HG02678 (cell line): ENCODE measurements around the gene LYSMD3.

Experiments
- ATAC-seq: cut with Tn5 transposase; IDR thresholded peaks from one replicate; pipeline ENCODE4 v1.9.1; 2021; ENCODE audit warnings: mild to moderate bottlenecking, moderate library complexity; ENCODE audit not compliant: unreplicated experiment

Gene LYSMD3

GRCh38 chr5:90548069-90548593 lies 18.7 kb upstream of the LYSMD3 start:
- ATAC-seq = no peak

DNA sequence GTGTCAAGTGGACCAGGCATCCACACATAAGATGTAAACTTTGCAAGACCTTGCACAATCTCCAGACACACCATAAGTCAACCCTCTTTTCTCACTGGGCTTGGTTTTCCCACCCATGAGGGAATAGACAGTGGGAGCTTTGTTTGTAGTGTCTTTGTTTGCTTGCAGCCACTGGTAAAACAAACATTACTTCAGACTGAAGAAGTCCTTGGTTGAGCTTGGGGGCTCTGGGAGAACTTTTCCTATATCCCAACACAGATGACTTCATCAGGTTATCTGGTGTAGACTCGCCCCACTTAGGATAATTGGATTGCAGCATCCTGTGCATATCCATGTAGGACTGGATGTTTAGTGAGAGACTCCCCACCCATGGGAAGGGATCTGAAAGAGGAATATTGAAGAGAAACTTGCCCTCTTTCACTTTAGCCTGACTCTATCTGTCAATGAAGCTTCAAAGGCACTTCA lies 17.7 kb upstream of the LYSMD3 start:
- no peak for ATAC-seq

- ATAC-seq = no peak
These were observed 16.9 kb upstream of the LYSMD3 start for GRCh38 chr5:90546216-90546837.

DNA sequence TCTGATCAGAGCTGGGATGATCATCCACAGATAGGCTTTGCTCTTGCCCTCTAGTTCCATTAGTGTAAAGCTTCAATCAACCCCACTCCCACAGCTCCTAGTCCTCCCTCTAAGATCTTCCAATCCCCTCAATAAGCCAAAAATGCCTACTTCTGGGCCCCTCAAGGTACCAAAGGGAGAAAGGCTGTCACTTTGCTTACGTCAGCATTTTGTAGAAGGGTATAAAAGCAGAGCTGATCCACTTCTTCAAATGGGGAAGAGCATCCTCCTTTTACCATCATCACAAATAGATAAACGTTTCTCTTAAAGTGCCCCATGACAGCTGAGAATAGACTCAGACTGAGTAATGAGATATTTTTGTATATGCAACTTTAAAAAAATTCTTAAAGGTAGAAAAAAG lies 16.1 kb upstream of the LYSMD3 start:
- ATAC-seq = no peak

DNA sequence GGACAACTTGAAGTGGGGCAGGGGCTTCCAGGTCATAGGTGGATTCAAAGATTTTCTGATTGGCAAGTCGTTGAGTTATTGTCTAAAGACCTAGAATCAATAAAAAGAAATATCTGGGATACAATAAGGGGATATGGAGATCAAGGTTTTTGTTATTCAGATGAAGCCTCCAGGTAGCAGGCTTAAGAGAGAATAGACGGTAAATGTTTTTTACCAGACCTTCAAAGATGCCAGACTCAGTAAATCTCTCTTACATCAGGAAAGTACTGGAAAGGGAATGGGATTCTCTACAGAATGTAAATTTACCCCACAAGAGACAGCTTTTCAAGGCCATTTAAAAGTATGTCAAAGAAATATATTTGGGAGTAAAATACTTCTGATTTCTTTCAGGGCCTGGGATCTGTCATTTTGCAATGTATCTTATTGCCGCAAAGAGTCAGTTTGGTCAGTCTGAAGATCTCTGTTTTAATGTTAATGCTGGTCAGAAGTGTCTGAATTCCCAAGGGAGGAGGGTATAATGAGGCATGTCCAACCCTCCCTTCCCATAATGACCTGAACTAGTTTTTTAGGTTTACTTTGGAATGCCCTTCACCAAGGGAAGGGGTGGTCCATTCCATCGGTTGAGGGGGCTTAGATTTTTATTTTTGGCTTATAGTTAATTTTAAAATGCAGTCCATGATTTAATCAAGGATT lies 13.6 kb upstream of the LYSMD3 start:
- ATAC-seq = no peak

DNA sequence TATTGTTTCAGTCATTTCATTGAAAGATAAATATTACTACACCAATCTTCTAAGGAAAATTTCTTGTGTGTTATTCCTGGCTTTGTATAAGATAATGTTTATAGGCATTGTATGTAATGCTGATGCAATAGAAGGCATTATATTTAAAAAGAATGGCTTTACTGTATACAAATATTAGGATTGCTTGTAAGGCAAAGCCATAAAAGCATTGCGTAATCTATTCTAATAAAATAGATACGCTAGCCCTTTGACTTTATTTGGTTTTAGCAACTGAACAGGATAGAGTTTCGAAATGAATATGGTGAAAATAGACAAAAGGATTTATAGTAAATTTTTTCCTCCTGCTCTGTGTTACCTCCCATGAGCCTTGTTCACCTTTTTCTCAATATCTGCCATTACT lies 5.5 kb upstream of the LYSMD3 start:
- ATAC-seq = no peak

GRCh38 chr5:90533794-90534193 lies 4.4 kb upstream of the LYSMD3 start:
- ATAC-seq = no peak

- ATAC-seq = no peak
These were observed 1.5 kb upstream of the LYSMD3 start for GRCh38 chr5:90530736-90531487.

- peak; percentile 43 for ATAC-seq
These were observed 724 bp upstream of the LYSMD3 start for GRCh38 chr5:90529939-90530677.

DNA sequence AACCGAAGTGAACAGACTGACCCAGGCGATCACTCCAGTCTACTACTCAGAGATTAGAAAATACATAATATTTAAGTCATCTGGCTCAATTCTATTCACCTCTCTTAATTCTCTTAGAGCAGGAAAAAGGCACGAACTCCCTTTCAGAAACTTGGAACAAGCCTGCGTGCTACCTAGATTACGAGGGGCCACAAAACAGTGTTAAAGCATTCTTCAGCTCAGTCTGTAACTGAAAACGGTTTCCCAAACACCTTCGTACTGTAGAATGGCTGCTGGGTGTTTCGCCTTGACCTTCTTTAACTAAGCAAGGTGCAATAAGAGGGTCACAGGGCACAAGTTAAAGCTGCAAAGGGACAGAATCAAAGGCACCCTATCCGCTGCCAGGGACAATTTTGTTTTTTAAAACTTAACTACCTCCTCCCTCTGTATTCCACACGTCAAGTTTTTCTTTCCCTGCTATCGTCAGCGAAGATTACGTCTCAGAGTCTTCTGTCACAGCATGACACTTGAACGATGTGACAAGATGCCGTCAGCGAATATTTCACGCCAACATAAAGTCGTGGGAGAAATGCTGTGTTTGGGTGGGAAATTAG lies 687 bp downstream of the LYSMD3 start:
- peak; percentile 2 for ATAC-seq

- no peak for ATAC-seq
These were observed 10.3 kb downstream of the LYSMD3 start for GRCh38 chr5:90519081-90519480.

- no peak for ATAC-seq
These were observed 10.7 kb downstream of the LYSMD3 start for GRCh38 chr5:90518661-90519060.

- ATAC-seq = no peak
These were observed 14.9 kb downstream of the LYSMD3 start for GRCh38 chr5:90514520-90514919.

DNA sequence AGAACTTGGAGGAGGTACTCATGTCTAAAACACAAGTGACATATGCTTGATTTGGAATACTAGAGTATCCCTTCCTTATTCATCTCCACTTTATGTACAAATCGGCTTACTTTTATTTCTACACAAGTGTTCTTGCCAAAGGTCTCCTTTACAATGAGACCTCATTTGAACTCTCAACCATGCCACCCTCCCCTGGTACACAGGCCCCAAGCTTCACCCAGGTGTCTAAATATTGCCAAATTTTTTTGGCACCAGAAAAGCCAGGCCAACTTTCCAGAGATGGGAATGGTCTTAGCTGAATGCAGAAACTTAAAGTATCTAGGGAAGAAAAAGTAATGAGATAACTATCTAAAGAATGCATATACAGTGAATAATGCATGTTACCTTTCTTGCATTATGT lies 18.9 kb downstream of the LYSMD3 start:
- no peak for ATAC-seq

DNA sequence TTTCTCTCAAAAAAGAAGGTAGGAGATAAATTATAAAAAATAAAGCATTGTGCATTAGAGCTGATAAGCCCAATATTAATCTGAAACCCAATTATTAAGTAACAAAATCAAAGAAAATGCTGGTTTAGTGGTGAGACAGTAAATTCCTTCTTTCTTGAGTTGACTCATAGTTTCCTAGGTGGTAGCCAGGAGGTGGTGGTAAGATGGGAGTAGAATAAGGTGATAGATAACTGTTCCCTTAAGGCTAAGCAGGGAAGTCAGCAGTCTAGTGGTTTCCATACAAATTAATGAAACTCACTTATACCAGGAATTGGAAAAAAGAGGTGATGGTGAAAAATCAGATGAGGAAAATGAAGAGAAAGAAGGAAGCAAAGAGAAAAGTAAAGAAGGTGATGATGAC lies 23.2 kb downstream of the LYSMD3 start:
- no peak for ATAC-seq

- no peak for ATAC-seq
These were observed 24.6 kb downstream of the LYSMD3 start for GRCh38 chr5:90504743-90505142.

GRCh38 chr5:90503596-90503995 lies 25.8 kb downstream of the LYSMD3 start:
- no peak for ATAC-seq

DNA sequence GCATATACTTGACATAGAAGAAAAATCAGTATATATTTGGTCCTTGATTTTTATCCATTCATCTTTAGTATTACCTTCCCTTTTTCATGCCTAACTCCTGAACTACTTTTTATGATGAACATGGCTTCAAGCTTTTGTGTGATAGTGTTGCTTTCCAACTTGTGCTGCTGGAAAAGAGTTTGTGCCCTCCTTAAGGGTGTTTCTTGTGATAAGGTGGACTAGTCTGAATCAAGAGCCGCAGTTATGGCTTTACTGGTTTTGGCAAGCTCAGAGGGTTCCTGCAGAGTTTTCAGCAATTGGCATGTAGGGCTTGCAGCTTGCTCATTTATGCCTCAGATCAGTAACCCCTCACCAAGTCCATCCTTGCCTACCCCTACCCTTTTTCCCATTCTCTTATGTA lies 34.2 kb downstream of the LYSMD3 start:
- ATAC-seq = no peak

- no peak for ATAC-seq
These were observed 35.3 kb downstream of the LYSMD3 start for GRCh38 chr5:90494043-90494442.

GRCh38 chr5:90488791-90489190 lies 40.6 kb downstream of the LYSMD3 start:
- ATAC-seq = no peak

DNA sequence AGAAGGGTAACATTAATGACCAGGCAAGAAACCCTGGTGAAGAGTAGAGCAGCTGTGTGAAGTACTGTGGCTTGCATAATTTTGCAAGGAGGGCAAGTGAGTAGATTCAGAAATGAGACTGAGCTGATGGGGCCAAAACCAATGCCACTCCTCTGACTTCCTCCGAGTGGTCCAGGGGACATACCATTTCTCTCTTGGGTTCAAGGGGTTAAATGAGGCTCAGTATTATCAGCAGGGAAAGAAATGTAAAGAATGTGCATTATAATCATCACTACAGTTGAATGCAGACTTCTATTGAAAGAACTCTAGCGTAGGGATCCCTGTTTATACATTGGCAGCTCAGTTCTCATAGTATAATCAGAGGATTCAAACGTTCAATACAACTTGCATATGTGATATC lies 44.8 kb downstream of the LYSMD3 start:
- no peak for ATAC-seq
